ENCODE measurements around the gene JUP.
"Not testable (repeated sequence)": the region's sequence is repeated elsewhere in the genome, so short reads cannot be mapped to it uniquely, and the experiment has no call there.

The JUP gene

DNA sequence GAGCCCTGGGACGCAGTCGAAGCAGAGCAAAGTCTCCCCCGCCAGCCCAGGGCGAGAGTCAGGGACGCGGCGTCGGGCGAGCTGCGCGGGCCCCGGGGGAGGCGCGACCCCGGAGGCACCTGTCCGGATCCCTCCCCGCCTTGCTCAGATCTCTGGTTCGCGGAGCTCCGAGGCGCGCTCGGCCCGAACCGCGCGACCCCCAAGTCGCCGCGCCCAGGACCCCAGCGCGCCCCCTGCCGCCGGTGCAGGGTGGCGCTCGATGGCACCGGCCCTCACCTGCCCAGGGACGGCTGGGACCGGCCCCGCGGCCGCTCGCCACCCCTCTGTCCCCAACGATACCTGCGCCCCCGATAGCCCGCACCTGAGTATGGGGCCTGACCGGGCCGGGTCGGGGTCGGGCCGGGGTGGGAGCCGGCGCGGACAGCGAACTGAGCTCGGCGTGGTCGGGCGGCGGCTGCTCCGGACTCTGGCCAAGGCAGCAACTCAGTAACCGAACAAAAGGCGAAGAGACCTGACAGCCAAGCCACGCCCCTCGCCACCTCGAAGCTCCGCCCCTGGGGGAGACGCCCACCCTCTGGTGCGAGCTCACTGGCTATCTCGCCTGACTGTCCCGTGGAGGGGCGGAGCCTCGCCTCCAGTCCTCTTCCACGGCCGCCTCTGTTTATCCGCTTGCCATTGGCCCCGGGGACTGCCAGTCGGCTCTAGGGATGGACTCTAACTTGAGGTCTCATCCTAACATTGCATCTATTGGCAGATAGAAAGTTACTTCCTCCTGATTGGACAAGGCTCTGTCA lies at the start of gene JUP:
Gene JUP, minus strand, starts transcription at position 485 of the 794 bp plus-strand sequence. CDS start 14,857 bp downstream, outside the sequence.
- DNase-seq (ENCODE audit: low read depth in 2 of 2), result peak; percentile 66 to 86

GRCh38 chr17:41835800-41836549 lies 49.5 kb upstream of the JUP start, which contains the start of gene NT5C3B:
Gene NT5C3B, minus strand, starts transcription at chr17:41836232. Its CDS starts 39 bp downstream, at chr17:41836193.
- DNase-seq (ENCODE audit: low read depth in 2 of 2), result peak in 1 of 2 donors; percentile 21

GRCh38 chr17:41835214-41835799 lies 48.8 kb upstream of the JUP start:
- DNase-seq (ENCODE audit: low read depth in 2 of 2), result no peak

DNA sequence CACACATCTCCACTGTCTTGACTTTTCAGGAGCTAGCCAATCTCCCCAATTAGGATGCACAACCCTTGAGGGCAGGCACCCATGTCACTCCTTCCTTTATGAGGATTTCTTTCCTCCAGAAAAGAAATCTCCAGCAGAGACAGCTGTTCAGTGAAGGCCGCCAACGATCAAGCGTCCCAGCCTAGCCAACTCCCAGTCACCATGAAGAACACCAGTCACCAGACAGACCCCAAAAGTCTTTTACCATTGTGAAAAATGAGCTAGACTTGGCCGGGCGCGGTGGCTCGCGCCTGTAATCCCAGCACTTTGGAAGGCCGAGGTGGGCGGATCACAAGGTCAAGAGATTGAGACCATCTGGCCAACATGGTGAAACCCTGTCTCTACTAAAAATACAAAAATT lies 43.5 kb upstream of the JUP start:
- DNase-seq (ENCODE audit: low read depth in 2 of 2), result not testable (repeated sequence)

DNA sequence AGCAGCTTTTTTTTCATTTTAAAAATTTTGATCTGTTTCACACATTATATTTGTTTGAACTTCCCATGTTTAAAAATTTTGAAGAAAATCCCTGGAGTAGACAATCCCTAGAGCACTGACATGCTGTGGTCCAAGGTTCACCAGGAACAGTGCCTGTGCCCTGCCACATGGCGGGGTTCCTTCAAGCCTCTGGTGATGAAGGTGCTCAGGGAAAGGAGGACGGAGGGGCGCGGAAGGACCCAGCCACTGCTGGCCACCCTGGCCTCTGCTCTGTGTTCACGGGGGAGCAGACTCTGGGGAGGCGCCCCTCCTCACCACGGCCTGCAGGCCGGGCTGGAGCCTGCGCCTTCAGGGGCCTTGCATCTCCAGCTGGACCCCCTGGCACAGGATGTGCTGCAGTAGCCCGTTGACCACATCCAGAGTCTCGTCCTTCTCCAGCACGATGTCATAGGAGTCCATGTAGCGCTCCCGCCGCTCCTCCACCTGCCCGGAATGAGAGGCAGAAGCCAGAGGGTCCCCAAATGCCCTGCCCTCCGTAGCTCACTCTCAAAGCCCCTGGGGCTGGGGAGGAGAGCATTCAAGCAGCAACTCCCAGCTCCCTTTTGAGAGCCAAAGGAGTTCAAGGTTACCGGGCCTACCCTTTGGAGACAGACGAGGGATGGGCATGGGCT lies 38.8 kb upstream of the JUP start:
- DNase-seq (ENCODE audit: low read depth in 2 of 2), result no peak

DNA sequence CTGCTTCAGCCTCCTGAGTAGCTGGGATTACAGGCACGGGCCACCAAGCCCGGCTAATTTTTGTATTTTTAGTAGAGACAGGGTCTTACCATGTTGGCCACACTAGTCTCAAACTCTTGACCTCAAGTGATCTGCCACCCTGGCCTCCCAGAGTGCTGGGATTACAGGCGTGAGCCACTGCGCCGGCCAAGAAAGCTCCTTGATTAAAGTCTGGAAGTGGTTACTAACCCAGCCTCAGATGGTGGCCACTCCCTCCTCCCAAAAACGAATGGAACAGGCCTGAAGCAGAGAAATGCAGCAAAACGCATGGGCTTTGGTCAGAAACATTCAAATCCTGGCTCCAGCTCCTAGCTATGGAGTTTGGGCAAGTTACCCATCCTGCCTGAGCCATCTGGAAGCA lies 37.6 kb upstream of the JUP start:
- DNase-seq (ENCODE audit: low read depth in 2 of 2), result no peak

DNA sequence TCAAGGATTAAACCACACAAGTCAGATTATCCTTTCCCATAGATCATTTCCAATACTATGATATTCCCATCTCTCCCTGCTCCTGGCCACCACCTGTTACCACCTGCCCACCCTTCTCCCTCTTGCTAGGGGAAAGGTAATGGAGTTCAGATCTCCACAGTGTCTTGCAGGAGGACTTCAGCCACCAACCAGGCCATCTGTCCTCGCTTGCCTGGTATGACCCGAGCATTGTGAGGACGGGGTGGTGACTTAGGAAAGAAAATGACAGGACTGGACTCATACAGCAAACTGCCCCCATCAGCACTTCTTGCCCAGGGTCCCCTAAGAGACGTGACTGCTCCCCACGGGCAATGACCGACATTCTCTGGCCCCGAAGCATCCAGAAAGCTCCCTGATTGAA lies 37.1 kb upstream of the JUP start:
- DNase-seq (ENCODE audit: low read depth in 2 of 2), result no peak

- DNase-seq (ENCODE audit: low read depth in 2 of 2), result no peak
Measured at GRCh38 chr17:41823141-41823524, 36.6 kb upstream of the JUP start.

DNA sequence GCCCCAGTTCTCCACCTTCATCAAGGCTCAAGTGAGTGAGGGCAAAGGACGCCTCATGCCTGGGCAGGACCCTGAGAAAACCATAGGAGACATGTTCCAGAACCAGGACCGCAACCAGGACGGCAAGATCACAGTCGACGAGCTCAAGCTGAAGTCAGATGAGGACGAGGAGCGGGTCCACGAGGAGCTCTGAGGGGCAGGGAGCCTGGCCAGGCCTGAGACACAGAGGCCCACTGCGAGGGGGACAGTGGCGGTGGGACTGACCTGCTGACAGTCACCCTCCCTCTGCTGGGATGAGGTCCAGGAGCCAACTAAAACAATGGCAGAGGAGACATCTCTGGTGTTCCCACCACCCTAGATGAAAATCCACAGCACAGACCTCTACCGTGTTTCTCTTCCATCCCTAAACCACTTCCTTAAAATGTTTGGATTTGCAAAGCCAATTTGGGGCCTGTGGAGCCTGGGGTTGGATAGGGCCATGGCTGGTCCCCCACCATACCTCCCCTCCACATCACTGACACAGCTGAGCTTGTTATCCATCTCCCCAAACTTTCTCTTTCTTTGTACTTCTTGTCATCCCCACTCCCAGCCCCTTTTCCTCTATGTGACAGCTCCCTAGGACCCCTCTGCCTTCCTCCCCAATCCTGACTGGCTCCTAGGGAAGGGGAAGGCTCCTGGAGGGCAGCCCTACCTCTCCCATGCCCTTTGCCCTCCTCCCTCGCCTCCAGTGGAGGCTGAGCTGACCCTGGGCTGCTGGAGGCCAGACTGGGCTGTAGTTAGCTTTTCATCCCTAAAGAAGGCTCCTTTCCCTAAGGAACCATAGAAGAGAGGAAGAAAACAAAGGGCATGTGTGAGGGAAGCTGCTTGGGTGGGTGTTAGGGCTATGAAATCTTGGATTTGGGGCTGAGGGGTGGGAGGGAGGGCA lies 36.0 kb upstream of the JUP start:
- DNase-seq (ENCODE audit: low read depth in 2 of 2), result no peak

DNA sequence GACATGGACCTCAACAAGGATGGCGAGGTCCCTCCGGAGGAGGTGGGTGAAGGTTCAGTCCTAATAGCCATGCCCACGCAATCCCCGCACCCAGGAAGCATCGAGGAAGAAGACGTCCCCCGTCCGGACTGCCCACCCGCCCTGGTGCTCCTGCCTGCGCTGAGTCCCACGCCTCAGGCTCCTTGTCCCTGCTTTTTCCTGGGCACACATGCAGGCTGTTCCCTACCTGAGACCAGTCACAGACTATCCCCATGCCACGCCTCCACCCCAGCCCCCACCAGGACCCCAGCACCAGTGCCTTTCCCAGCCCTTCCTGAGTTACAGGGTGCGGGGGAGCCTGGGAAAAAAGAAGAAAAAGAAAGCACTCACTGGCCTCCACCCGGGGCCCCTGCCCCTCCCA lies 35.3 kb upstream of the JUP start:
- DNase-seq (ENCODE audit: low read depth in 2 of 2), result no peak

- no peak for DNase-seq (ENCODE audit: low read depth in 2 of 2)
Measured at GRCh38 chr17:41818024-41818423, 31.5 kb upstream of the JUP start.

GRCh38 chr17:41816637-41817320 lies 30.3 kb upstream of the JUP start:
- no peak for DNase-seq (ENCODE audit: low read depth in 2 of 2)

- DNase-seq (ENCODE audit: low read depth in 2 of 2), result no peak
Measured at GRCh38 chr17:41814195-41814594, 27.7 kb upstream of the JUP start.

DNA sequence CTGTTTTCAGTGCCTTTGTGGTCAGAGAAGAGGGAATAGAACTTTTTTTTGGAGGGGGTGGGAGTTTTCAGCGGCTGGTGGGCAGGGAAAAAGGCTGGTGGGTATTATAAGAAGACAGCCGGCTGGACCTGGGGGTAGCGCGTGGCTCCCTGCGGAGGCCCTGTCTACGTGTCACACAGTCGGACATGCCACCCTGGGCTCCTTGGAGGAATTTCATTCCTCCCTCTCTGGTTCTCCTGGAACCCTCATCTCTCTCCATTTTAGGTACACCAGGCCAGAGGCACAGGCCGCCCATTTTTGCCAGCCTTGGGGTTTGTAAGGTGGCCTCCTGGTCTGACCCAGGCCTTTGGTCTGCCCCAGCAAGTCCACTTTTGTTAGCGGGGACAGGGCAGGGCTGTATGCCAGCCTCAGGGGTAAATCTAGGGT lies 27.2 kb upstream of the JUP start:
- no peak for DNase-seq (ENCODE audit: low read depth in 2 of 2)

DNA sequence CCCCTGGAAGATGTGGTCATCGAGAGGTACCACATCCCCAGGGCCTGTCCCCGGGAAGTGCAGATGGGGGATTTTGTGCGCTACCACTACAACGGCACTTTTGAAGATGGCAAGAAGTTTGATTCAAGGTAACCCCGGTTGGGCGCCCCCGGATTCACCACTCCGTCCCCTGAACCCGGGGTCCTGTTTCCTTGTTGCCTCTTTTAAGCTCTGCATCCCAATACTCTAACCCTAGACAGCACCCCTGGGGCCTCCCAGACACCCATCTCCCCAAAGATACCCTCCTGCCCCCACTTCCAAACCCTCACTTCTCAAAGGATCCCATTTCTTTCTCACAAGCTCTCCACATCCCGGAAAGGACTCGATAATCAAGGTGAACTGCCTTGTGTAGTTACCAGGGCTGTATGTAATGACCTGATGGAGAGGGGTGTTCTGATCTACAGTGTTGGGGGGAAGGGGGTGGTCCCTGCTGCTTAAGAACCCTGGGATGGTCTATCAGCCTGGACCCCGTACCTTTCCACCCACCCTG lies 26.7 kb upstream of the JUP start:
- no peak for DNase-seq (ENCODE audit: low read depth in 2 of 2)

GRCh38 chr17:41812381-41813151 lies 26.1 kb upstream of the JUP start, which contains the start of gene FKBP10:
Gene FKBP10, plus strand, starts transcription at chr17:41813004. Its CDS starts 31 bp downstream, at chr17:41813035.
- DNase-seq (ENCODE audit: low read depth in 2 of 2), result no peak

- DNase-seq (ENCODE audit: low read depth in 2 of 2), result peak; percentile 29 to 46
Measured at GRCh38 chr17:41811549-41812380, 25.3 kb upstream of the JUP start, which contains the start of gene P3H4. Gene P3H4, minus strand, starts transcription at chr17:41811949. Its CDS starts 34 bp downstream, at chr17:41811915.

Data from stimulated activated CD4-positive, alpha-beta T cell treated with anti-CD3 and anti-CD28 coated beads, Interleukin-1b, Interleukin-23, amount 100 ng/mL, for 1 hour (primary cell).